Lower leg skin (tissue), 3 donors: ENCODE results near the gene PFDN6.

Experiments used
- CTCF ChIP-seq, 3 donors: fragments of 450-650 bp; IDR thresholded peaks; one replicate each; pipeline ENCODE4 v1.5.1; 2016; ENCODE audit warnings: antibody characterized with exemption in 3 of 3, mild to moderate bottlenecking in 3 of 3, moderate library complexity in 2 of 3
- POLR2A ChIP-seq, 2 donors: fragments of 450-650 bp; IDR thresholded peaks; one replicate each; pipeline ENCODE4 v1.6.1; 2016 to 2017; ENCODE audit warnings: antibody characterized with exemption in 2 of 2, mild to moderate bottlenecking in 1 of 2, moderate library complexity in 1 of 2

- TF ChIP-seq CTCF (IDR thresholded peaks at IDR 0.05) (no peak), POLR2A (IDR thresholded peaks at IDR 0.05) (no peak)
Observed at GRCh38 chr6:33336495-33336894, 47.1 kb downstream of the PFDN6 start.
